LNCaP clone FGC (cell line): ENCODE data around the gene CMSS1.

Experiments used
- DNase-seq: peaks from one replicate; pipeline ENCODE4 v3.0.0-alpha.2; 2011; ENCODE audit warnings: low read depth
- H3K4me3 ChIP-seq: 2 replicates; pipeline ENCODE4 v1.5.1; 2011; ENCODE audit warnings: mild to moderate bottlenecking, low read depth, low read length, control low read depth
- CTCF ChIP-seq: IDR thresholded peaks from 2 replicates; pipeline ENCODE4 v1.5.1; 2012; ENCODE audit warnings: mild to moderate bottlenecking; ENCODE audit not compliant: control insufficient read depth, insufficient read depth; ENCODE audit errors: extremely low read depth

CMSS1 gene

DNA sequence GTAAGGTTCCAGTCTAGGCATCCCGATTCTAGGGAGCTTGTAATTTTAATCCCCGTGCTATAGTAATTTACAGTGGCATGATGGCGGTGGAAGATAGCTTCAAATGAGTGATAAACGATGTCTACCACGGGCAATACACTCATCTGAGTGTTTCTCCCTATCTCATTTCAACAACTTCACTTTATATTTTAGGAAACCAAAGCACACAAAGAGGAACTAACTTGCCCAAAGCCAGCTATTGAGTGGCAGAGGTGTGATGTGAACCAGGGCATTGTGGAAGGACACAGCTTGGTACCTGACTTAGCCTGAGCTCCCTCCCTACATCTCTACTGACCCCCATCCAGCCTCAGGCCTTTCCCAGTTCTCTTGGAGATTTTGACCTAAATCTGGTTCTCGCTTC, 313.6 kb downstream of the CMSS1 start:
- DNase-seq = no peak
- TF ChIP-seq CTCF = no peak
- no peak overlapping the region for H3K4me3 ChIP-seq

DNA sequence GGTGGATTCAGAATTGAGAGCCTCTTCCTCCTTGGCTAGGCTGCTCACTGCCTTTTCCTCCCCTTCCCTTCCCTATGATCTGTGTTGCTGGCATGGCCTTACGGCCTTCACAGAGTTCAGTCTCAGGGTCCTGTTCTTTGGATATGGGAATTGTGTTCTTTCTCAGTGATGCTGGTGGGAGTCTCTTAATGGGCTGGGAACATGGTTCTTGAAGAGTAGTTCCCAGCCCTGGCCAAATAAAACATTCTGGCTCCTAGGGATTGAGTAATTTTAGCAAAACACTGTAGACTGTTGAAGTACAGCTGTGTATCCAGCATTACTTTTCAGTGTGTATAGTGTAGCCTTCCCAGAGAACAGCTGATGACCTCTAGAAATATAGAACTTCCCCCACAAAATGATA, 319.3 kb downstream of the CMSS1 start:
- H3K4me3 ChIP-seq = no peak overlapping the region
- DNase-seq = no peak
- TF ChIP-seq CTCF = no peak

DNA sequence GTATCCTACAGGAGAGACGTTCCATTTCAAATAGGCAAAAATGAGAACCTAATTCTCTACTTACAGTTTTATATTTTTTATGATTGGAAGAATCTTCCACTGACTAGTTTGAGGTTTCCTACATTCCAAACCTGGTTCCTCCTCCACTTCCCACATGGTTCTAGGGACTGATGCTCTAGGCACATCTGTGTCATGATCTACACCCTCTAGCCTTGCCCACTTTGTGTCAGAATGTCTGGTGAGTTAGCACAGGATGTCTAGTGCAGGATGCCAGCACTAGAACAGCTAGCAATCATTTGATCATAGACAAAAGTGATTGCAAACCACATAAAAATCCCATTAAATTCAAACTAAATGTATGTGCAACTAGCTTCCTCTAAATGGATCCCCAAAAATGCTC, 323.3 kb downstream of the CMSS1 start:
- TF ChIP-seq CTCF = no peak
- no peak overlapping the region for H3K4me3 ChIP-seq
- no peak for DNase-seq

GRCh38 chr3:100141586-100141985, 323.9 kb downstream of the CMSS1 start:
- TF ChIP-seq CTCF = no peak
- H3K4me3 ChIP-seq = no peak overlapping the region
- no peak for DNase-seq

GRCh38 chr3:100144255-100144866, 326.7 kb downstream of the CMSS1 start:
- DNase-seq = no peak
- H3K4me3 ChIP-seq = no peak overlapping the region
- TF ChIP-seq CTCF = no peak

DNA sequence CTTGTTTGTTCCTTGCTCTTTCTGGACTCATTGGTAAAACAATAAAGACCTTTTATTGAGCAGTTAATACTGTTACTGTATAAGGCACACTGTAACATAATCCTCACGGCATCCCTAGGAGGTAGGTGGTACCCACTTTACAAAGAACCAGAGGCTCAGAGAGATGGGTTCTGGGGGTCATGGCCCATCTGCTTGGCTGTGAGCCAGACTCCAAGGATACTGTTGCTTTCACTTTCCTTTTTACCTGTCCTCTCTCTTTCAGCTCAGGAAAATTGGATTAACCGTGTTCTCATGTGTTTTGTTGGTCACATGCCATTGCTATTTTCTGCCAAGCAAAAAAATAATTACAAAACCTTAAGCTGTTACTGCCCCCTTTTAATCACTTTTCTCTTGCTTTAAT, 331.5 kb downstream of the CMSS1 start:
- no peak for TF ChIP-seq CTCF
- H3K4me3 ChIP-seq = no peak overlapping the region
- DNase-seq = no peak

DNA sequence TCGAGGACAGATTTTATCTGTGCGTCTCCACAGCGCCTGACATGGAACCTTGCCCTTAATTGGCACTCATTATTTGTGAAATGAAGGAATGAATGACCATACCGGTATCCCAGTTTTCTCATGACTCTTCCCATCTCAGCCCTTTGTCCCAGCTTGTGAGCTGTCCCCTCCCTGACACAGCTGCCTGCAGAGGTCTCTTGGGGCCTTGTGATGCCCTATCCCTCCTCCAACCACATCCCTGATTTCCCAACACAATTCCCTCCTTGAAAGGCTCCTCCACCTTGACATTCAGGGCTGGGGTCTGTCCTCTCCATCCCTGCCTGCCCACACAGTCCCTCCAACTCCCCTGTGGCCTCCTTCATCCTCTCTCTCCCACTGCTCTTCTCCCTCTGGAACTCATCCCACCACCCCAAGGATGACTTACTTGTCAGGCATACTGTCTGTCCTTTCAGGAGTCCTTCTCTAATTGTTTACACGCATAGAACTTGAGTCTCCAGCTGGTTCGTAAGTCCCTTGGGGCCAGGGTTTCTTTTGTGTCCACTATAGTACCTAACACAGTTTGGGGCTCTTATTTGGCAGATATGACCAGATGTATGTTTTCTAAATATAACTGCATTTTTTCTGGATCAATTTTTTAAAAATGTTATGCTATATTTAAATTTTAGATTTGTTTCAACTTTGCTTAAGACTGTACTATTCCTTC, 332.2 kb downstream of the CMSS1 start:
- no peak for DNase-seq
- H3K4me3 ChIP-seq = no peak overlapping the region
- no peak for TF ChIP-seq CTCF
